Fibroblast of mammary gland (primary cell): Measurements from ENCODE around the gene PCAT6.
"Not testable (repeated sequence)": the region's sequence is repeated elsewhere in the genome, so short reads cannot be mapped to it uniquely, and the experiment has no call there.

Source experiments
- DNase-seq: peaks from one replicate; pipeline ENCODE4 v3.0.0-alpha.2; 2010; ENCODE audit warnings: low read depth
- H3K4me3 ChIP-seq: 2 replicates; pipeline ENCODE4 v1.5.1; 2011; ENCODE audit warnings: low read depth, mild to moderate bottlenecking, low read length, moderate library complexity; ENCODE audit not compliant: control insufficient read depth
- TF ChIP-seq, protein P1 (sequence below): conservative IDR thresholded peaks from 2 replicates; pipeline ENCODE4 v1.5.1; 2011; ENCODE audit warnings: low read depth, low read length, inconsistent platforms; ENCODE audit not compliant: control insufficient read depth, insufficient read depth

PCAT6 gene

GRCh38 chr1:202812176-202813026, 1.6 kb downstream of the PCAT6 start:
- DNase-seq: no peak
- TF ChIP-seq, protein P1, sequence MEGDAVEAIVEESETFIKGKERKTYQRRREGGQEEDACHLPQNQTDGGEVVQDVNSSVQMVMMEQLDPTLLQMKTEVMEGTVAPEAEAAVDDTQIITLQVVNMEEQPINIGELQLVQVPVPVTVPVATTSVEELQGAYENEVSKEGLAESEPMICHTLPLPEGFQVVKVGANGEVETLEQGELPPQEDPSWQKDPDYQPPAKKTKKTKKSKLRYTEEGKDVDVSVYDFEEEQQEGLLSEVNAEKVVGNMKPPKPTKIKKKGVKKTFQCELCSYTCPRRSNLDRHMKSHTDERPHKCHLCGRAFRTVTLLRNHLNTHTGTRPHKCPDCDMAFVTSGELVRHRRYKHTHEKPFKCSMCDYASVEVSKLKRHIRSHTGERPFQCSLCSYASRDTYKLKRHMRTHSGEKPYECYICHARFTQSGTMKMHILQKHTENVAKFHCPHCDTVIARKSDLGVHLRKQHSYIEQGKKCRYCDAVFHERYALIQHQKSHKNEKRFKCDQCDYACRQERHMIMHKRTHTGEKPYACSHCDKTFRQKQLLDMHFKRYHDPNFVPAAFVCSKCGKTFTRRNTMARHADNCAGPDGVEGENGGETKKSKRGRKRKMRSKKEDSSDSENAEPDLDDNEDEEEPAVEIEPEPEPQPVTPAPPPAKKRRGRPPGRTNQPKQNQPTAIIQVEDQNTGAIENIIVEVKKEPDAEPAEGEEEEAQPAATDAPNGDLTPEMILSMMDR: no peak

GRCh38 chr1:202815120-202815519, 4.4 kb downstream of the PCAT6 start:
- TF ChIP-seq, protein P1: no peak
- no peak overlapping the region for H3K4me3 ChIP-seq
- DNase-seq: no peak

More at GRCh38 chr1:202812176-202813026, 1.6 kb downstream of the PCAT6 start:
- H3K4me3 ChIP-seq: no peak overlapping the region

GRCh38 chr1:202818819-202819218, 8.1 kb downstream of the PCAT6 start:
- TF ChIP-seq, protein P1: no peak
- no peak for DNase-seq
- no peak overlapping the region for H3K4me3 ChIP-seq

- TF ChIP-seq, protein P1: no peak
- no peak for DNase-seq
- H3K4me3 ChIP-seq: no peak overlapping the region
Observed at GRCh38 chr1:202821467-202821866, 10.7 kb downstream of the PCAT6 start.

DNA sequence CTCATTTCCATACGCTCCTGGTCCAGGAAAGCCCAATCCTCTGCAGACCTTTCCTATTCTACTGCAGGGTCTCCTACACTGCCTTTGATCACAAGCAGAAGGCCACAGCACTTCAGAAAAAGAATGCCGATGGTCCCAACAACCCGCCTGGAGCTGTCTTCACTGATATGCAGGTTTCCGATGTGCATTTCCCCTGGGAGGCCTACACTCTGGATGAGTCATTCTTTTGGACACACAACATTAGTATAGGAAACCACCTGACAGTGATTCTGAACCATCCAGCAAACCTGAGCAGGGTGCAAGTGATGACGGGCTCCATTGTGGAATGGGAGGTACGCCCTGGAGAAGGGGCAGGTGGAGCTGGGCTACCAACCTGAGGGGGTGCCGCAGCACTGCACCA, 15.0 kb downstream of the PCAT6 start:
- H3K4me3 ChIP-seq: no peak overlapping the region
- TF ChIP-seq, protein P1: no peak
- DNase-seq: no peak

DNA sequence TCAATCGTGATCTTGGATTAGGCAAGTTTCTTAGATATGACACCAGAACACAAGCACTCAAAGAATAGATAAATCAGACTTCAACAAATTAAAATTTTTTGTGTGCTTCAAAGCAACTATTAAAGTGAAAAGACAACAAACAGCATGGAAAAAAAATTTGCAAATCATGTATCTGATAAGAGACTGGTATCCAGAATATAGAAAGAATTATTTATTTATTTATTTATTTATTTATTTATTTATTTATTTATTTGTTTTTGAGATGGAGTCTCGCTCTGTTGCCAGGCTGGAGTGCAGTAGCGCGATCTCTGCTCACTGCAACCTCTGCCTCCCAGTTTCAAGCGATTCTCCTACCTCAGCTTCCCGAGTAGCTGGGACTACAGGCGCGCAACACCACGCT, 18.5 kb downstream of the PCAT6 start:
- not testable (repeated sequence) for DNase-seq, H3K4me3 ChIP-seq

DNA sequence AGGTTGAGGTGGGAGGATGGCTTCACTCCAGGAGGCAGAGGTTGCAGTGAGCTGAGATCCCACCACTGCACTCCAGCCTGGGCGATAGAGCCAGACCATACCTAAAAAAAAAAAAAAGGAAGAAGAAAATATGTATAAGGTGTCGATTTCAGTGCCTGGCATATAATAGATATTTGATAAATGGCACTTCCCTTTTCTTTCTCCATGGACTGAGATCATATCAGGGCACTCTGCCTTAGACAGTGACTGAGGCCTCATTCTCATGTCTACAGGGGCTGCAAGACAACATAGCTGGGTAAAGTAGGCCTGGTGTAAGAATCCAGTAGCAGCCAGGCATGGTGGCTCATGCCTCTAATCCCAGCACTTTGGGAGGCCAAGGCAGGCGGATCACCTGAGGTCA, 21.2 kb downstream of the PCAT6 start:
- DNase-seq: no peak
- no peak overlapping the region for H3K4me3 ChIP-seq
- TF ChIP-seq, protein P1: no peak
